Measurements from ENCODE around the gene NRXN2. TPM values are rescaled to one million over a fixed set of nuclear protein-coding genes. Genes with fewer than 3 reads are reported as not detected.
"Not testable (repeated sequence)": the region's sequence is repeated elsewhere in the genome, so short reads cannot be mapped to it uniquely, and the experiment has no call there.

Gene NRXN2
- total RNA-seq, 1 donor from 2014 or later, result 9.8 TPM

DNA sequence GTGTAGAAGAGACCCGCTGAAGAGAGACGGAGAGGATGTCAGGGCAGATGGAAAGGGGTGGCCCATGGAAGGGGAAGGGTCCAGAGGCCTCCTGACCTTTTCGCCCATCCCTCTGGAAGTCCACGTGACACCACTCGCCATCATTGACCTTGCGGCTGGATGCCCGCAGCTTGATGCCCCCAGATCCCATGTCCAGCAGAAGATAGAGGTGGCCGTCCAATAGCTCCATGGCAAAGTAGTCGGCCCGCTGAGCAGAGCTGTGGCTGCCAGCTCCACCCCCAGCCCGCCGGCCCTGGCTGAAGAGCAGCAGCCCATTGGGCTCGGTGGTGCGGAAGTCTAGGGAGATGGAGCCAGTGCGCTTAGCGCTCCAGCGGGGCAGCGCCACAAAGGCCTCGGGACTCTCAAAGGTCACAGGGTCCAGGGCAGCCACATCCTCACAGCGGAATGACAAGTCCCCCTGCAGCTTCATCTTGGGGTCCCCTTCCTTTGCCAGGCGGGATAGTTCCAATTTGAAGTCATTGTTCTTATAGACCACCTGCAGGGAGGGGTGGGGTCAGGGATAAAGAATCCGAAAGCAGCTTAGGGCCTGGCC is 55.7 kb downstream of the NRXN2 start:
- TF ChIP-seq, protein P1, sequence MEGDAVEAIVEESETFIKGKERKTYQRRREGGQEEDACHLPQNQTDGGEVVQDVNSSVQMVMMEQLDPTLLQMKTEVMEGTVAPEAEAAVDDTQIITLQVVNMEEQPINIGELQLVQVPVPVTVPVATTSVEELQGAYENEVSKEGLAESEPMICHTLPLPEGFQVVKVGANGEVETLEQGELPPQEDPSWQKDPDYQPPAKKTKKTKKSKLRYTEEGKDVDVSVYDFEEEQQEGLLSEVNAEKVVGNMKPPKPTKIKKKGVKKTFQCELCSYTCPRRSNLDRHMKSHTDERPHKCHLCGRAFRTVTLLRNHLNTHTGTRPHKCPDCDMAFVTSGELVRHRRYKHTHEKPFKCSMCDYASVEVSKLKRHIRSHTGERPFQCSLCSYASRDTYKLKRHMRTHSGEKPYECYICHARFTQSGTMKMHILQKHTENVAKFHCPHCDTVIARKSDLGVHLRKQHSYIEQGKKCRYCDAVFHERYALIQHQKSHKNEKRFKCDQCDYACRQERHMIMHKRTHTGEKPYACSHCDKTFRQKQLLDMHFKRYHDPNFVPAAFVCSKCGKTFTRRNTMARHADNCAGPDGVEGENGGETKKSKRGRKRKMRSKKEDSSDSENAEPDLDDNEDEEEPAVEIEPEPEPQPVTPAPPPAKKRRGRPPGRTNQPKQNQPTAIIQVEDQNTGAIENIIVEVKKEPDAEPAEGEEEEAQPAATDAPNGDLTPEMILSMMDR (IDR thresholded peaks at IDR 0.05; ENCODE audit: unreplicated experiment), result no peak
- Mint-ChIP-seq H3K9me3 (peaks cover 5% of the 10 kb centered on the region), H3K4me1 (peaks cover 6% of the 10 kb centered on the region), H3K27ac (no peak overlapping the region), H3K36me3 (no peaks in the 10 kb centered on the region), H3K4me3 (no peak overlapping the region), H3K27me3 (ENCODE audit: low read depth) (peaks cover 44% of the 10 kb centered on the region)
- DNase-seq (ENCODE audit: low spot score in 2 of 2, unreplicated experiment in 2 of 2), result no peak

DNA sequence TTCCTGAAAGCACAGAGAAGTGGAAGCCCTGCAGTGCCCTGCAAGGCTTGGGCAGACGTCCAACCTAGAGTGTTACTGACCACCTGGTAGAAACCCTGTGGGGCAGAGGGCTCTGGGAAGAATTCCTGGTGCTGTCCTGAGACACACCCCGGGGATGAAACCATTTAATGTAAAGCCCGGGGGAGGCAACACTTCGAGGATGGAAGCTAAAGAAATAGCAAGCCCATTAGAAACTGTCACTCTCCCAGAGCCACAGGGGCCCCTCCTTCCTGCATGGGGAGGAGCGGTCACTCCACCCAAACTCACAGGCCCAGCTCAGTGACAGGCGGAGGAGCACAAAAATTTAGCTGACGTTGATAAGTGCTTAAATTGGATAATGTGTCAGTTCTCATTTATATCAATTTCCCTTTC is 57.6 kb downstream of the NRXN2 start:
- DNase-seq (ENCODE audit: low spot score in 2 of 2, unreplicated experiment in 2 of 2), result no peak
- no peak overlapping the region for H3K4me3 Mint-ChIP-seq
- H3K4me1 Mint-ChIP-seq, result peaks cover 6% of the 10 kb centered on the region
- H3K27ac Mint-ChIP-seq, result no peak overlapping the region
- peaks cover 27% of the 10 kb centered on the region for H3K27me3 Mint-ChIP-seq (ENCODE audit: low read depth)
- peaks cover 5% of the 10 kb centered on the region for H3K9me3 Mint-ChIP-seq
- no peaks in the 10 kb centered on the region for H3K36me3 Mint-ChIP-seq
- TF ChIP-seq, protein P1 (IDR thresholded peaks at IDR 0.05; ENCODE audit: unreplicated experiment), result no peak

DNA sequence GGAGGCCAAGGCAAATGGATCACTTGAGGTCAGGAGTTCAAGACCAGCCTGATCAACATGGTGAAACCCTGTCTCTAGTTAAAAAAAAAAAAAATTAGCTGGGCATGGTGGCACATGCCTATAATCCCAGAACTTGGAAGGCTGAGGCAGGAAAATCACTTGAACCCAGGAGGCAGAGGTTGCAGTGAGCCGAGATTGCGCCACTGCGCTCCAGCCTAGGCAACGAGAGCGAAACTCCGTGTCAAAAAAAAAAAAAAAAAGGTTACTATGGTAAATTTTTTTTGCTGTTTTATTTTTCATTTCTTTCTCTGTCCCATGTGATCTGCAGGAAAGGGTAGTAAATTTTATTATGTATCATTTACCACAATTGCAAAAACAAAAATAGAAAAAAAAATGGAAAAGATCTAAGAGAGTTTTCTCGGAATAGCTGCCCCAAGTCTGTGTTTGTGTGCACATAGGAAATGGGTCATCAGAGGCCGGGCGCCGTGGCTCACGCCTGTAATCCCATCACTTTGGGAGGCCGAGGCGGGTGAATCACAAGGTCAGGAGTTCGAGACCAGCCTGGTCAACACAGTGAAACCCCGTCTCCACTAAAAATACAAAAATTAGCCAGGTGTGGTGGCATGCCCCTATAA is 58.6 kb downstream of the NRXN2 start:
- H3K27ac Mint-ChIP-seq; DNase-seq (ENCODE audit: low spot score in 2 of 2, unreplicated experiment in 2 of 2); H3K4me3 Mint-ChIP-seq; H3K36me3 Mint-ChIP-seq; H3K4me1 Mint-ChIP-seq; H3K9me3 Mint-ChIP-seq: not testable (repeated sequence)
- peaks cover 16% of the 10 kb centered on the region for H3K27me3 Mint-ChIP-seq (ENCODE audit: low read depth)

DNA sequence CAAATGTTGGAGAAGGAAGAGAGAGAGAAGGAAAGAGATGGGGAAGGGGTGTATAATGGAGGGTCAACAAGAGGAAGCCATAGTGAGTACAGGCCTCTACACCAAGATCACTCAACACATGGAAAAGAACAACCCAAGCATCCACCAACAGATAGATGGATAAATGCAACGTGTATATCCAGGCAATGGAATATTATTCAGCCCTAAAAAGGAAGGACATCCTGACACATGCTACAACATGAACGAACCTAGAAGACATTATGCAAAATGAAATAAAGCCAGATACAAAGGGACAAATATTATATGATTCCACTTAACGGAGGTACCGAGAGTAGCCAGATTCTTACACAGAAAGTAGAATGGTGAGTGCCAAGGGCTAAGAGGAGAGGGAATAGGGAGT is 59.3 kb downstream of the NRXN2 start:
- H3K27me3 Mint-ChIP-seq (ENCODE audit: low read depth), result peaks cover 13% of the 10 kb centered on the region
- no peak for DNase-seq (ENCODE audit: low spot score in 2 of 2, unreplicated experiment in 2 of 2)
- TF ChIP-seq, protein P1 (IDR thresholded peaks at IDR 0.05; ENCODE audit: unreplicated experiment), result no peak
- H3K4me3 Mint-ChIP-seq, result no peak overlapping the region
- peaks cover 6% of the 10 kb centered on the region for H3K4me1 Mint-ChIP-seq
- H3K9me3 Mint-ChIP-seq, result peaks cover 5% of the 10 kb centered on the region
- no peak overlapping the region for H3K27ac Mint-ChIP-seq
- H3K36me3 Mint-ChIP-seq, result no peaks in the 10 kb centered on the region

DNA sequence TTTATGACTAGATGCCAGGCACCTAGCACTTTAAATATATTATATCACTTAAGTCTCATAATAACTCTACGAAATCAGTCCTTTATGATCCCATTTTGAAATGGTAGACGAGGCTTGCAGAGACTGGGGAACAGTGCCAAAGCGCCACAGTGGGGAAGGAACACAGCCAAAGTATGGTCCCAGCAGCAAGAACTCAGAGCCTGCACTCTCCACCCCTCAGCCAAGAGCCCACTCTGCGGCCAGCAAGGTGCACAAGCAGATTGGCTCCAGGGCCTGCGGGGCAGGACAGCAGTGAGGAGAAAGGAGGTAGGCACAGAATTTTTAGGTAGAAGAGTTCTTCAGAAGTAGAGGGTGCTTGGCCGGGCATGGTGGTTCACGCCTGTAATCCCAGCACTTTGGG is 61.4 kb downstream of the NRXN2 start:
- TF ChIP-seq, protein P1 (IDR thresholded peaks at IDR 0.05; ENCODE audit: unreplicated experiment), result no peak
- DNase-seq (ENCODE audit: low spot score in 2 of 2, unreplicated experiment in 2 of 2), result no peak
- H3K27ac Mint-ChIP-seq, result no peak overlapping the region
- no peak overlapping the region for H3K4me3 Mint-ChIP-seq
- no peaks in the 10 kb centered on the region for H3K36me3 Mint-ChIP-seq
- peaks cover 5% of the 10 kb centered on the region for H3K9me3 Mint-ChIP-seq
- peaks cover 6% of the 10 kb centered on the region for H3K4me1 Mint-ChIP-seq
- no peaks in the 10 kb centered on the region for H3K27me3 Mint-ChIP-seq (ENCODE audit: low read depth)

DNA sequence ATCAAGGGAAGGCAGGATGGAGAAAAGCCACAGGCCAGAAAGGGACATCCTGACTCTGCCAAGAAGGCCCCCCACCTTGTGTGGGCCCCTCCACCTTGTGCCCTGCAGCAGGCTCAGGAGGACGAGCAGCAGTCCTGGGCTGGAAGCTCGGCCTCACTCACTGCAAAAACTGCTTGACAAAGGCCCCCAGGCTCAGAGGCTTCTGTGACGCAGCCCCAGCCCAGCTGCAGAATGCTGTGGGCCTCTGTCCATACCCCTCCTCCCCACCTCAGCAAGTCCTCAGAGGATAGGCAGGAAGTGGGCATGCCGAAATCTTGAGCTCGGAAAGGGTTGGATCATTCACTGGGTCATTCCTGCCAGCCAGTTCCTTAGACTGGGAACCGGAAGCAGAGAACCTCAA is 61.9 kb downstream of the NRXN2 start:
- H3K4me3 Mint-ChIP-seq, result no peak overlapping the region
- peaks cover 6% of the 10 kb centered on the region for H3K4me1 Mint-ChIP-seq
- H3K27me3 Mint-ChIP-seq (ENCODE audit: low read depth), result no peaks in the 10 kb centered on the region
- H3K36me3 Mint-ChIP-seq, result no peaks in the 10 kb centered on the region
- H3K9me3 Mint-ChIP-seq, result peaks cover 5% of the 10 kb centered on the region
- H3K27ac Mint-ChIP-seq, result no peak overlapping the region
- DNase-seq (ENCODE audit: low spot score in 2 of 2, unreplicated experiment in 2 of 2), result no peak
- TF ChIP-seq, protein P1 (IDR thresholded peaks at IDR 0.05; ENCODE audit: unreplicated experiment), result no peak
